ENCODE measurements around the gene ARID2. TPM values are rescaled to one million over a fixed set of nuclear protein-coding genes. Genes with fewer than 3 reads are reported as not detected.

Gene ARID2
- total RNA-seq, 2 donors from 2014 or later, result 26.8 to 29.1 TPM

DNA sequence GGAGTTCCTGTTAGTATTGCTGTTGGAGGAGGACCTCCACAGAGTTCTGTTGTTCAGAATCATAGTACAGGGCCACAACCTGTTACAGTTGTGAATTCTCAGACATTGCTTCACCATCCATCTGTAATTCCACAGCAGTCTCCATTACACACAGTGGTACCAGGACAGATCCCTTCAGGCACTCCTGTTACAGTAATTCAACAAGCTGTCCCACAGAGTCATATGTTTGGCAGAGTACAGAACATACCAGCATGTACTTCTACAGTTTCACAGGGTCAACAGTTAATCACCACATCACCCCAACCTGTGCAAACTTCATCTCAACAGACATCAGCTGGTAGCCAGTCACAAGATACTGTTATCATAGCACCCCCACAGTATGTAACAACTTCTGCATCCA is 120.8 kb downstream of the ARID2 start:
- H3K9ac ChIP-seq (ENCODE audit: low read depth in 2 of 2, low read length in 2 of 2), result no peak overlapping the region
- intact Hi-C loops (cut with DNase I), result no loop called here
- TF ChIP-seq, protein P1, sequence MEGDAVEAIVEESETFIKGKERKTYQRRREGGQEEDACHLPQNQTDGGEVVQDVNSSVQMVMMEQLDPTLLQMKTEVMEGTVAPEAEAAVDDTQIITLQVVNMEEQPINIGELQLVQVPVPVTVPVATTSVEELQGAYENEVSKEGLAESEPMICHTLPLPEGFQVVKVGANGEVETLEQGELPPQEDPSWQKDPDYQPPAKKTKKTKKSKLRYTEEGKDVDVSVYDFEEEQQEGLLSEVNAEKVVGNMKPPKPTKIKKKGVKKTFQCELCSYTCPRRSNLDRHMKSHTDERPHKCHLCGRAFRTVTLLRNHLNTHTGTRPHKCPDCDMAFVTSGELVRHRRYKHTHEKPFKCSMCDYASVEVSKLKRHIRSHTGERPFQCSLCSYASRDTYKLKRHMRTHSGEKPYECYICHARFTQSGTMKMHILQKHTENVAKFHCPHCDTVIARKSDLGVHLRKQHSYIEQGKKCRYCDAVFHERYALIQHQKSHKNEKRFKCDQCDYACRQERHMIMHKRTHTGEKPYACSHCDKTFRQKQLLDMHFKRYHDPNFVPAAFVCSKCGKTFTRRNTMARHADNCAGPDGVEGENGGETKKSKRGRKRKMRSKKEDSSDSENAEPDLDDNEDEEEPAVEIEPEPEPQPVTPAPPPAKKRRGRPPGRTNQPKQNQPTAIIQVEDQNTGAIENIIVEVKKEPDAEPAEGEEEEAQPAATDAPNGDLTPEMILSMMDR (IDR thresholded peaks at IDR 0.05), result no peak
- H3K9me3 ChIP-seq, result no peaks in the 10 kb centered on the region
- no peaks in the 10 kb centered on the region for H3K4me1 ChIP-seq
- no peak for DNase-seq
- H3K36me3 ChIP-seq, result peaks cover 15% of the 10 kb centered on the region
- no peak overlapping the region for H3K4me3 ChIP-seq
- no peaks in the 10 kb centered on the region for H3K27me3 ChIP-seq
- H3K27ac ChIP-seq, result no peak overlapping the region

DNA sequence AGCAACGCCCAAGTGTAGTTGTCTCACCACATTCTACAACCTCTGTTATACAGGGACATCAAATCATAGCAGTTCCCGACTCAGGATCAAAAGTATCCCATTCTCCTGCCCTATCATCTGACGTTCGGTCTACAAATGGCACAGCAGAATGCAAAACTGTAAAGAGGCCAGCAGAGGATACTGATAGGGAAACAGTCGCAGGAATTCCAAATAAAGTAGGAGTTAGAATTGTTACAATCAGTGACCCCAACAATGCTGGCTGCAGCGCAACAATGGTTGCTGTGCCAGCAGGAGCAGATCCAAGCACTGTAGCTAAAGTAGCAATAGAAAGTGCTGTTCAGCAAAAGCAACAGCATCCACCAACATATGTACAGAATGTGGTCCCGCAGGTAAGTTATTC is 123.0 kb downstream of the ARID2 start:
- H3K4me3 ChIP-seq, result no peak overlapping the region
- no peaks in the 10 kb centered on the region for H3K4me1 ChIP-seq
- no peak overlapping the region for H3K27ac ChIP-seq
- H3K9ac ChIP-seq (ENCODE audit: low read depth in 2 of 2, low read length in 2 of 2), result no peak overlapping the region
- H3K27me3 ChIP-seq, result no peaks in the 10 kb centered on the region
- TF ChIP-seq, protein P1 (IDR thresholded peaks at IDR 0.05), result no peak
- peaks cover 15% of the 10 kb centered on the region for H3K36me3 ChIP-seq
- no peaks in the 10 kb centered on the region for H3K9me3 ChIP-seq
- intact Hi-C loops (cut with DNase I), result no loop called here
- DNase-seq, result no peak

DNA sequence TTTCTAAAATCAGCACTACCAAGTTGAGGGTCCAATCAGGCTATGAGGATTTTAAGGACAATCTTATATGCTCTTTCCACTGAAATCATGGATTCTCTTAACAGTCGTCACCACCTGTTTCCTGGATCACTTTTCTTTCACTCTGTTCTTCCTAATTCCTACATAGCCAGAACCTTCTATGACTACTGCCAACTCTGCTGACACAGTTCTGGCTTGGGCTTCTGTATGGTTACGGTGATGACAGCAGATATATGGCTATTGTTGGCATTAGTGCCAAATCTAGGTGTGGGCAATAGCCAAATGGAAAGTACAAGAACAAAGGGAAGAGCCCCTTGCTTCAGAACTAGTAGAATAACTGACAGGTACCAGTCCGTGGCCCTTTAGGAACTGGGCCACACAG is 124.0 kb downstream of the ARID2 start:
- Histone ChIP-seq H3K36me3 (peaks cover 15% of the 10 kb centered on the region), H3K9me3 (no peaks in the 10 kb centered on the region), H3K4me1 (no peaks in the 10 kb centered on the region), H3K4me3 (no peak overlapping the region), H3K27ac (no peak overlapping the region), H3K9ac (ENCODE audit: low read depth in 2 of 2, low read length in 2 of 2) (no peak overlapping the region), H3K27me3 (no peaks in the 10 kb centered on the region)
- DNase-seq, result no peak
- intact Hi-C loops (cut with DNase I), result no loop called here
- TF ChIP-seq, protein P1 (IDR thresholded peaks at IDR 0.05), result no peak

DNA sequence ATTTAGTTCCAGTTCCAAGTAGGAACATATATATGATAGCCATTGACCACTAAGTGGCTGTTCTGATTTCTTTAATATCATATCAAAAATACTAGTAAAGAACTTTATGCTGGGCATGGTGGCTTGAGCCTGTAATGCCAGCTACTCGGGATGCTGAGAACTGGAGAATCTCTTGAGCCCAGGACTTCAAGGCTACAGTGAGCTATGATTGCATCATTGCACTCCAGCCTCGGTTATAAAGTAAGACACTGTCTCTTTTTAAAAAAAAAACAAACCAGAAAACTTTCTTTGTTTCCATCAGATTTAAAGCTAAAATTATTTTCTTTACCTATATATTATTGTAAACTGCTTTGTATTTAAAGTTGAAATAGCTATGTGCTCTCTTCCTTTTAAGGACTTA is 133.8 kb downstream of the ARID2 start:
- TF ChIP-seq, protein P1 (IDR thresholded peaks at IDR 0.05), result no peak
- H3K9me3 ChIP-seq, result no peaks in the 10 kb centered on the region
- H3K9ac ChIP-seq (ENCODE audit: low read depth in 2 of 2, low read length in 2 of 2), result no peak overlapping the region
- H3K27ac ChIP-seq, result no peak overlapping the region
- H3K4me3 ChIP-seq, result no peak overlapping the region
- DNase-seq, result no peak
- H3K27me3 ChIP-seq, result no peaks in the 10 kb centered on the region
- no peaks in the 10 kb centered on the region for H3K4me1 ChIP-seq
- intact Hi-C loops (cut with DNase I), result no loop called here
- H3K36me3 ChIP-seq, result no peaks in the 10 kb centered on the region

DNA sequence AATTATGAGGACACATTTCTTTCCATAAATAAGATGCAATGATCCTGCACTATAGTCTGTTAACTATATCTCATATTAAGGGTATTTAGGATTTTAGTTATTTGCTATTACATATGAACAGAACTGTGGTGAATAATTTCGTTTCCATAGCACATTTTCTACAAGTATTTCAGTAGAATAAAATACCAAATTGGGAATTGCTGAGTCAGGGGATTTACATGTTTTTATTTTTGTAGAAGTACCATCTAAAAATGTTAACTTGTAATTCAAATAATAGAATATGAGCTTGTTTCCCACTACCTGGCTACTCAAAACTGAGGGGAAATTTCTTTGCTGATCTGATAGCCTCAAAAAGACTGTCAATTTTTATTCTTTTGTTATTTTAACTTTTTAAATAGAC is 136.8 kb downstream of the ARID2 start:
- no peaks in the 10 kb centered on the region for H3K36me3 ChIP-seq

More for the DNA sequence above, 136.8 kb downstream of the ARID2 start:
- DNase-seq, result no peak
- Histone ChIP-seq H3K4me1 (no peaks in the 10 kb centered on the region), H3K9ac (ENCODE audit: low read depth in 2 of 2, low read length in 2 of 2) (no peak overlapping the region), H3K27ac (no peak overlapping the region), H3K27me3 (no peaks in the 10 kb centered on the region), H3K4me3 (no peak overlapping the region), H3K9me3 (no peaks in the 10 kb centered on the region)
- TF ChIP-seq, protein P1 (IDR thresholded peaks at IDR 0.05), result no peak
- intact Hi-C loops (cut with DNase I), result no loop called here

Data from colonic mucosa (tissue), 4 donors.